BJ (cell line): ENCODE results near the gene FAM240A. TPM values are rescaled to one million over a fixed set of nuclear protein-coding genes. Genes with fewer than 3 reads are reported as not detected.

ENCODE experiments used
- CTCF ChIA-PET: fragments of 350-600 bp; formaldehyde crosslinking; extraction: SDS; loops from one replicate; lab custom pipeline; 2021; ENCODE audit warnings: antibody characterized with exemption, inconsistent platforms; lab: Yijun Ruan, JAX
- POLR2A ChIA-PET: fragments of 300-600 bp; sonication (Branson Sonifier 250); formaldehyde crosslinking; extraction: SDS; loops from one replicate; lab custom pipeline; 2021; ENCODE audit warnings: antibody characterized with exemption; lab: Charles Lee
- DNase-seq: peaks from one replicate; pipeline ENCODE4 v3.0.0-alpha.2; 2011; ENCODE audit warnings: low read depth
- H3K27me3 ChIP-seq: 2 replicates; pipeline ENCODE4 v1.6.0; 2011; ENCODE audit warnings: low read length; ENCODE audit not compliant: control insufficient read depth, insufficient read depth
- H3K36me3 ChIP-seq: 2 replicates; pipeline ENCODE4 v1.5.1; 2011; ENCODE audit warnings: low read length; ENCODE audit not compliant: control insufficient read depth, insufficient read depth
- H3K4me3 ChIP-seq: 2 replicates; pipeline ENCODE4 v1.5.1; 2011; ENCODE audit warnings: low read depth, mild to moderate bottlenecking, control low read depth, low read length
- CTCF ChIP-seq: IDR thresholded peaks from 2 replicates; pipeline ENCODE4 v1.5.1; 2011; ENCODE audit warnings: low read depth, mild to moderate bottlenecking, control low read depth, inconsistent platforms, low read length, moderate library complexity; ENCODE audit not compliant: insufficient read depth
- polyA plus RNA-seq: library from polyadenylated mRNA; depleted of rRNA; stranded (reverse); fragments of >200 nt; gene quantifications from 2 replicates; pipeline ENCODE4 v1.2.3, GENCODE V29; 2011

The FAM240A gene
- polyA plus RNA-seq, 1 experiment, result not detected

GRCh38 chr3:46593274-46593862 lies 19.0 kb upstream of the FAM240A start:
- Histone ChIP-seq H3K4me3 (no peak overlapping the region), H3K36me3 (no peaks in the 10 kb centered on the region), H3K27me3 (no peaks in the 10 kb centered on the region; the same call in 1 of the 2 replicates)
- DNase-seq, result no peak
- ChIA-PET CTCF (no interaction called here), POLR2A (no interaction called here)
- no peak for TF ChIP-seq CTCF

GRCh38 chr3:46593979-46594378 lies 18.3 kb upstream of the FAM240A start:
- no peak for DNase-seq
- no peak for TF ChIP-seq CTCF
- Histone ChIP-seq H3K36me3 (no peaks in the 10 kb centered on the region), H3K27me3 (no peaks in the 10 kb centered on the region; the same call in 1 of the 2 replicates), H3K4me3 (no peak overlapping the region)
- ChIA-PET CTCF (no interaction called here), POLR2A (no interaction called here)

- CTCF ChIA-PET, result no interaction called here
- Histone ChIP-seq H3K36me3 (no peaks in the 10 kb centered on the region), H3K27me3 (peaks cover 1% of the 10 kb centered on the region), H3K4me3 (no peak overlapping the region)
- no peak for DNase-seq
- POLR2A ChIA-PET, result no interaction called here
- TF ChIP-seq CTCF, result no peak
Measured at GRCh38 chr3:46594723-46595122, 17.6 kb upstream of the FAM240A start.

- peaks cover 3% of the 10 kb centered on the region for H3K27me3 ChIP-seq
- ChIA-PET CTCF (interaction anchor here (0.6 kb wide), 2 partner anchors 11 to 308 kb away, joined by 3 read pairs; no protein-coding TSS in a partner anchor), POLR2A (no interaction called here)
- H3K36me3 ChIP-seq, result no peaks in the 10 kb centered on the region
- TF ChIP-seq CTCF, result no peak
- DNase-seq, result no peak
- H3K4me3 ChIP-seq, result no peak overlapping the region
Measured at GRCh38 chr3:46595819-46596314, 16.5 kb upstream of the FAM240A start.

- no peaks in the 10 kb centered on the region for H3K36me3 ChIP-seq
- ChIA-PET POLR2A (no interaction called here), CTCF (interaction anchor here (1.6 kb wide), 1 partner anchor 8 kb away, joined by 3 read pairs; no protein-coding TSS in a partner anchor)
- DNase-seq, result no peak
- no peak overlapping the region for H3K4me3 ChIP-seq
- no peak for TF ChIP-seq CTCF
- peaks cover 3% of the 10 kb centered on the region for H3K27me3 ChIP-seq
Measured at GRCh38 chr3:46599590-46599989, 12.7 kb upstream of the FAM240A start.
